Activated T-helper 2 cell treated with anti-CD3 and anti-CD28 coated beads, Interferon-gamma antibody, Interleukin-2, Interleukin-4, amounts not matched to agents 10 μg/mL and 5 μg/mL and 100 μg/mL, durations not matched to agents 14 hours and 24 hours and 36 hours (primary cell): ENCODE measurements around the gene MAP4K3. TPM values are rescaled to one million over a fixed set of nuclear protein-coding genes. Genes with fewer than 3 reads are reported as not detected.

Experiments used
- DNase-seq: peaks from one replicate; pipeline ENCODE4 v3.0.0; 2021; ENCODE audit warnings: low spot score
- H3K27ac Mint-ChIP-seq: one replicate; pipeline ENCODE4 v1.8.0; 2021; ENCODE audit warnings: mixed read lengths
- H3K27me3 Mint-ChIP-seq: one replicate; pipeline ENCODE4 v1.8.0; 2021; ENCODE audit warnings: low read depth, mixed read lengths
- H3K36me3 Mint-ChIP-seq: one replicate; pipeline ENCODE4 v1.8.0; 2021; ENCODE audit warnings: low read depth, mixed read lengths
- H3K4me1 Mint-ChIP-seq: one replicate; pipeline ENCODE4 v1.8.0; 2021; ENCODE audit warnings: low read depth, mixed read lengths
- H3K4me3 Mint-ChIP-seq: one replicate; pipeline ENCODE4 v1.8.0; 2021; ENCODE audit warnings: low read depth, mild to moderate bottlenecking, moderate library complexity, mixed read lengths
- H3K9me3 Mint-ChIP-seq: one replicate; pipeline ENCODE4 v1.8.0; 2021; ENCODE audit warnings: mixed read lengths
- intact Hi-C: fragments of 100-400 bp; cut with micrococcal nuclease; formaldehyde crosslinking; loops from one replicate; pipeline ENCODE4 v1.15.1; 2023
- total RNA-seq: library from RNA; stranded (reverse); gene quantifications from 2 replicates; pipeline ENCODE4 v1.2.3, GENCODE V29; 2022

Gene MAP4K3
- total RNA-seq: 19.3 and 22.7 TPM in 2 replicates

DNA sequence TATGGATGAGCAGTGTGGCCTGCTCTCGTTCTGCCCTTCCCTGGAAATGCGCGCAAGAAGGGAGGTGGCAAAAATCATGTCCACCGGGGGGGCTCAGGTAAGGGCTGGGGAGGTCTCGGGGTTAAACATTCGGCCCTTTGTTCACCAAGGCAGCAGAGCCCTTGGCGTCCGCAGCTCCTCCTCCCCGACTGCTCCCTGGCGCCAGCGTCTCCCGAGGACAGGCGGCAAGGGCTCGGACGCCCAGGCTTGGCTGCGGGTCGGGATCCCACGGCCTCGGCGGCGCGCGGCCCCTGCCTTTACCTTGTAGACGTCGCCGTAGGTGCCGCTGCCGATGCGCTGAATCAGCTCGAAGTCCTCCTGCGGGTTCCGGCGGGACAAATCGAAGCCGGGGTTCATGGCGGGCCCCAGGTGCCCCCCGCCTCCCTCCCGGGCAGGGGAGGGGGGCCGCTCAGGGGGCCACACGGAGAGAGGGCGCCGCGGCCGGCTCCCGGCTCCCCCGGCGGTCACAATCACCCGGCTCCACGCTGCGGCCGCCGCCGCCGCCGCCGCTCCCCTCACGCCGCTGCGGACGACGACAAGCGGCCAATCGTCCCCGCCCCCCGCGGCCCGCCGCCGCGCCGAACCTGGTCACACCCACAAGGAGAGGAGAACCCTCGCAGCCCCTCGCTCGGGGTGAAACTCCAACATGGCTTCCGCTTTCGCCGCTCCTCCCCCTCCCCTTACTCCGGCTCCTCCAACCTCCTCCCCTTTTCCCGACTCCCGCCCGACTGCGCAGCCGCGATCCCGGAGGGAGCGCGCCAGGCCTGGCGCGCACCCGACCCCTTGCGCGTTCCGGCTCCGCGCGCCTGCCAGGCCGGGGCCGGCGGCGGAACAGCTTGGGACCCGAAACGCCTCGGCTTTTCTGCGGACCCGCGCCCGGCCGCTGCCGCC lies at the start of gene MAP4K3:
TSS of gene MAP4K3 (minus strand) at position 694 of the 930 bp plus-strand sequence. CDS start at position 396, 298 bp downstream.
- Mint-ChIP-seq H3K27ac (peak within 1 kb of the TSS; percentile 83), H3K9me3 (peaks cover 3% of the 10 kb centered on the region), H3K27me3 (no peaks in the 10 kb centered on the region), H3K36me3 (peaks cover 12% of the 10 kb centered on the region), H3K4me3 (peak within 1 kb of the TSS; percentile 89), H3K4me1 (peaks cover 41% of the 10 kb centered on the region)
- intact Hi-C loops: loop anchor here (1.0 to 10.0 kb wide), 5 partner anchors 55 to 340 kb away; partner anchors contain the start of genes SOS1 and THUMPD2
- DNase-seq: peak; percentile 66

DNA sequence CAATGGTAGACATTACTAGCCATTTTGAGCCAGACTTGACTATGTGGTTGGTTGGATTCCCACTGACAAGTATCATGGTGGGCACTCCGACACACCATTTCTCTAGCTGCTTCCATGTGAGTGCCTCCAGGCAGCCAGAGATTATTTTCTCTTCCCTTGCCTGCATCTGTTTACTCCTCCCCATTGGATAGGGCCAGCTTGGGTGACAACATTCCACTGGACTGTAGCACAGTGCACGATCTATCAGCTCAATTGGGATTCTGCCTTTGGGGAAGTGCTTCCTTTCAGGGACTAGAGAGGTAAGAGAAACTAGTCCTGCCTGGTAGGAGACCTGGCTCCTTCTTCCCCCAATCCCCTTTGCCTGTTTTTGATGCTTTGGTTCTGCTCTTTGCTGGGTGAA lies 49.0 kb upstream of the MAP4K3 start:
- intact Hi-C loops: no loop called here
- H3K36me3 Mint-ChIP-seq: no peaks in the 10 kb centered on the region
- no peak for DNase-seq
- H3K27me3 Mint-ChIP-seq: peaks cover 33% of the 10 kb centered on the region
- no peak overlapping the region for H3K4me3 Mint-ChIP-seq
- H3K9me3 Mint-ChIP-seq: no peaks in the 10 kb centered on the region
- peaks cover 8% of the 10 kb centered on the region for H3K4me1 Mint-ChIP-seq
- H3K27ac Mint-ChIP-seq: no peak overlapping the region

DNA sequence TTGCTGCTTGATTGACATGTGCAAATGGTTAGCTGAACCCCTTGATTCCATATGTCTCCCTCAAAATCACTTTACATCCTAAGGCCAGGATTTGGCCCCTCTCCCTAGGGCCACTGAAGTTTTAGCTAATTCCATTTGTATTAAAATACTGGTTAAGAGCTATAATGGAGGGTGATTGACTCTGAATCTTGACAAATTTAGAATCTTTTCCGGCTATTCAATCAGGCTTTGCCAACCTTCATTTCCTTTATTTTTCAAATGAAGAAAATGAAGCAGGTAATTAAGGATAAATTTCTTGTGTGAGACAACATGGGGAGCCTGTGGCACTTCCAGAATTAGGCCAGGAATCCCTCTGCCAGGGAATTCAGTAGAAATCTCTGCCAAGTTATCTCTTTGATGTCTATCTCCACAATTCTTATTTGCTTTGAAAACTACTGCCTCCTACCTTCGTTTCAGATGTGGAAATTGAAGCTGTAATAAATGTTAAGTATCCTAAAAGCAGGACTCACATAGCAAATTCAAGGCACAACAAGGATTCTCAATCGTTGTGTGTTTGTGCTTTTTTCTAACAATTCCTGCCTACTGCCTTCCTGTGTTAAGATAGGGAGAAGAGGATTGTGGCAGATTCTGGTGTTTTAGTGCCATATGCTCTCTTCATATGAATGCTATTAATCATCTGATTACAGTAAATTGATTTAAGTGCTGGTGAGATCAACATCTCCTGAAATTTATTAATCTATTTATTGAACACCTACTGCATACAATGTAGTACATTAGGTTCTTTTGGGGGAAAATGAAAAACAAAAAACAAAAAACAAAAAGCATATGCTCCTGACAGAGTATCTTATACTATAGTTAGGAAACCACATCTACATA lies 47.8 kb upstream of the MAP4K3 start:
- H3K9me3 Mint-ChIP-seq: no peaks in the 10 kb centered on the region
- intact Hi-C loops: no loop called here
- peaks cover 6% of the 10 kb centered on the region for H3K4me1 Mint-ChIP-seq
- H3K36me3 Mint-ChIP-seq: no peaks in the 10 kb centered on the region
- no peak for DNase-seq
- H3K27ac Mint-ChIP-seq: no peak overlapping the region
- H3K4me3 Mint-ChIP-seq: no peak overlapping the region
- peaks cover 31% of the 10 kb centered on the region for H3K27me3 Mint-ChIP-seq

GRCh38 chr2:39484206-39484605 lies 47.1 kb upstream of the MAP4K3 start:
- Mint-ChIP-seq H3K27ac (no peak overlapping the region), H3K4me1 (peaks cover 6% of the 10 kb centered on the region), H3K27me3 (peaks cover 30% of the 10 kb centered on the region), H3K36me3 (no peaks in the 10 kb centered on the region), H3K9me3 (no peaks in the 10 kb centered on the region), H3K4me3 (no peak overlapping the region)
- DNase-seq: no peak
- intact Hi-C loops: no loop called here

DNA sequence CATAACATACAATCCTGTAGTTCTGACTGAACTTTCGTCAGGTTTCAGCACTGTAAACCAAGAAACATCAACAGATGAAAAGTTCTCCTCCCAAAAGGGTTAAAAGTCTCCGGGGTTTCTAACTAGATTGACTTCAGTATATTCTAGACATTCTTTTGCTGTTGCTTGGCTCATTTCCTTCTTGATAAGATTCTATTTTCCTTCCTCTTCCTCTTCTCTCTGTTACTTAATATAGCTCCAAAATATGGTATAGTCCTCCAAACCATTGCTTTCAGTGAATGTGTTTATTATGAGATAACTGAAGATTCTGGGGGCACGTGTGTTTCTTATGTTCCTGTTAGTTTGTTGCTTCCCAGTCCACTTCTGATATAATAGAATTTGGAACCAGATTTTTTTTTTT lies 46.4 kb upstream of the MAP4K3 start:
- peaks cover 29% of the 10 kb centered on the region for H3K27me3 Mint-ChIP-seq
- H3K4me3 Mint-ChIP-seq: no peak overlapping the region
- H3K27ac Mint-ChIP-seq: no peak overlapping the region
- H3K9me3 Mint-ChIP-seq: peaks cover 4% of the 10 kb centered on the region
- intact Hi-C loops: no loop called here
- no peak for DNase-seq
- no peaks in the 10 kb centered on the region for H3K36me3 Mint-ChIP-seq
- H3K4me1 Mint-ChIP-seq: peaks cover 5% of the 10 kb centered on the region

- Mint-ChIP-seq H3K4me1 (peaks cover 4% of the 10 kb centered on the region), H3K4me3 (no peak overlapping the region), H3K27ac (no peak overlapping the region), H3K36me3 (peaks cover 11% of the 10 kb centered on the region), H3K27me3 (peaks cover 20% of the 10 kb centered on the region), H3K9me3 (peaks cover 20% of the 10 kb centered on the region)
- no peak for DNase-seq
- intact Hi-C loops: no loop called here
Observed at GRCh38 chr2:39481611-39482010, 44.5 kb upstream of the MAP4K3 start.

DNA sequence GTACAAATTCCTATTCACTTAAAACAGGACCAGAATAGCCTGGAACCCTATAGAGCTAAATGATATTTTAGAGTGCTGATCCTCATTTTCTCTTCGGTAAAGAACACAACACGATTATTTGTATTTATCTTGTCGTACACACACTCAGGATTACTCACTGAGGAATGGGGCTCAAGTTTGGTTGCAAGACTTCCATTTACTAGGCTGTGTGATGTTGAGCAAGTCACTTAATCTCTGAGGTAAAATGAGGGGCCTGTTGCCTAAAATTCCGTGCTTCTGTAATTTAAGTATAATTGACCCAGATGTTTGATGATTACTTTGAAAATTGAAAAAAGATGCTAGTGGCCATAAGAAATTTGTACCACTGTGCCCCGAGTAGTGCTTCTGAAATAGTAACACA lies 42.6 kb upstream of the MAP4K3 start:
- DNase-seq: no peak
- intact Hi-C loops: no loop called here
- no peak overlapping the region for H3K4me3 Mint-ChIP-seq
- peaks cover 11% of the 10 kb centered on the region for H3K36me3 Mint-ChIP-seq
- peaks cover 4% of the 10 kb centered on the region for H3K4me1 Mint-ChIP-seq
- peaks cover 9% of the 10 kb centered on the region for H3K27me3 Mint-ChIP-seq
- peaks cover 20% of the 10 kb centered on the region for H3K9me3 Mint-ChIP-seq
- no peak overlapping the region for H3K27ac Mint-ChIP-seq

DNA sequence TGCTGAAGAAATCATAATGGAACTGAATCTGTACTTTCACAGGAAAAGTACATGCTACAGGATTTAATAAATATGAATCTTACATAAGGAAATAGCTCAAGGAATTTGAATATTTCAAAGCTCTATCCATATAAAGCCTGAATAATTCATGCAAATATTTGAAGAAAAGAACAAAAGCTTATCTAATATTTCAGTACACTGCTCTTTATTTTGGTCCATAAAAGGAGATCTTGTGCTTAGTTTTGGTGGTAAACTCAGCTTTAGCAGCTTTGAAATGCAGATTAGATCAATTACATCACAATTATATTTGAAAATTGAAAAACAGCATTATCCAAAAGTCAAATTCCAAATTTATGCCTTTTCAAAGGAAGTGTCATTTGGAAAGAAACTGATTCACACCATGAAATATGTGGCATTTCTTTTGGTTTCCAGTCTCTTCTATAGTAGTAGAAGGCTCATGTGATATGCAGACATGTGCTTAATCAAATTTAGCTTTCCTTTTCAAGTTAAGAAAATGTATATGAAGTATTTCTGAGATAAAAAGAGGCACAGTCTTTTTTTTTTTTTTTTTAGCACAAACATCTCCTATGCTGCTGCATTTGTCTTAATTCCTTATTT lies 42.1 kb upstream of the MAP4K3 start:
- no peak for DNase-seq
- Mint-ChIP-seq H3K4me1 (peaks cover 4% of the 10 kb centered on the region), H3K36me3 (peaks cover 11% of the 10 kb centered on the region), H3K9me3 (peaks cover 20% of the 10 kb centered on the region), H3K4me3 (no peak overlapping the region), H3K27ac (no peak overlapping the region), H3K27me3 (peaks cover 8% of the 10 kb centered on the region)
- intact Hi-C loops: no loop called here

DNA sequence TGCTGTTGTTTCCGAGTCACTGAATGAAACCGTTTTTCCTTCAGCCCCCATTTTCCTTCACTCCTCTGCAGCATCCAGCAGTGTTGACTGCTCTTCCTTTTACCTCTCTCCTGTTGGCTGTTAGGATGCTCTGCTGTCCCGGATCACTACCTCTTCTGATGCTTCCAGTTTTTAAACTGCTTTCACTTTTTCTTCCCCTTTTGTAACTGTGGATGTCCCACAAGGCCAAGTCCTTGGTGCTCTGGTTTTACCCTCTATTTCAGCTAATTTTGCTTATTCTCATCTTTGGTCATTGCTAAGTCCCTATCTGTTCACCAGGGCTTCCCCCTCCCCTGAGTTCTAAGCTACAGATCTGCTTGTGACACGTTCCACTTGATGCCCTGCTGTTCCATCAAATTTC lies 39.4 kb upstream of the MAP4K3 start:
- intact Hi-C loops: no loop called here
- Mint-ChIP-seq H3K27ac (no peak overlapping the region), H3K9me3 (peaks cover 20% of the 10 kb centered on the region), H3K4me1 (no peaks in the 10 kb centered on the region), H3K27me3 (no peaks in the 10 kb centered on the region), H3K4me3 (no peak overlapping the region), H3K36me3 (peaks cover 11% of the 10 kb centered on the region)
- no peak for DNase-seq

DNA sequence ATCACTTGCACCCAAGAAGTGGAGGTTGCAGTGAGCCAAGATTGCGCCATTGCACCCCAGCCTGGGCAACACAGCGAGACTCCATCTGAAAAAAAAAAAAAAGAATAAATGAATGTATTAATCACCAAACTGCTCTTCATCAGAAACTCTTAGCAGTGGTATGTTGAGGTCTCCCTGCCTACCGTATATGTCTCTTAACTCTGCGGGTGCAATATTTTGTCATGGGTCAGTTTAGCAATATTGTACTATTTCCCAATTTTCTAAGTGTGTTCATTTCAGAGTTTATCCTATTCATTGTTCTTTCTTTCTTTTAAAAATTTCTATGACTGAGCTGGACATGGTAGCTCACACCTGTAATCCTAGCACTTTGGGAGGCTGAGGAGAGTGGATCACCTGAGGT lies 37.9 kb upstream of the MAP4K3 start:
- peaks cover 11% of the 10 kb centered on the region for H3K36me3 Mint-ChIP-seq
- intact Hi-C loops: no loop called here
- peaks cover 7% of the 10 kb centered on the region for H3K4me1 Mint-ChIP-seq
- peaks cover 20% of the 10 kb centered on the region for H3K9me3 Mint-ChIP-seq
- H3K4me3 Mint-ChIP-seq: no peak overlapping the region
- no peaks in the 10 kb centered on the region for H3K27me3 Mint-ChIP-seq
- no peak for DNase-seq
- no peak overlapping the region for H3K27ac Mint-ChIP-seq

DNA sequence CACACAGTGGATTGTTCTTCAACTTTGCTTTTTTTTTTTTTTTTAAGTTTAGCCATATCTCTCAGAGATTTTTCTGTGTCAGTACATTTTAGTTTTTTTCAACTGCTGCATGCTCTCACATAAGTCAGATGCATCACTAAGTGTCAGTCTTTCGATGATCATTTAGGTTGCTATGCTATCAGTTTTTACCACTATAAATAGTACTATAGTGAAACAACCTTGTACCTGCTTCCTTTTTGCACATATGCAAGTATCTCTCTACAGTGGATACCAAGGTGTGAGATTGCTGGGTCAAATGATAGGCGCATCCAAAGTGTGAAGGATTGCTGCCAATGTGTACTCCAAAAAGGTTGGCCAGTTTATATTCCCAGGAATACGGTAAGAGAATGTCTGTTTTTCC lies 33.5 kb upstream of the MAP4K3 start:
- Mint-ChIP-seq H3K36me3 (no peaks in the 10 kb centered on the region), H3K9me3 (no peaks in the 10 kb centered on the region), H3K27me3 (no peaks in the 10 kb centered on the region), H3K4me1 (peaks cover 28% of the 10 kb centered on the region), H3K4me3 (no peak overlapping the region), H3K27ac (no peak overlapping the region)
- intact Hi-C loops: no loop called here
- no peak for DNase-seq

- intact Hi-C loops: no loop called here
- Mint-ChIP-seq H3K9me3 (no peaks in the 10 kb centered on the region), H3K36me3 (no peaks in the 10 kb centered on the region), H3K27me3 (no peaks in the 10 kb centered on the region), H3K4me3 (no peak overlapping the region), H3K27ac (no peak overlapping the region), H3K4me1 (peaks cover 28% of the 10 kb centered on the region)
- no peak for DNase-seq
Observed at GRCh38 chr2:39469807-39470206, 32.7 kb upstream of the MAP4K3 start.
